HG03439 (cell line): ENCODE data around the gene IGSF10.

Source experiments
- ATAC-seq: cut with Tn5 transposase; IDR thresholded peaks from one replicate; pipeline ENCODE4 v1.9.1; 2021; ENCODE audit warnings: mild to moderate bottlenecking, moderate library complexity; ENCODE audit not compliant: unreplicated experiment

Gene IGSF10

DNA sequence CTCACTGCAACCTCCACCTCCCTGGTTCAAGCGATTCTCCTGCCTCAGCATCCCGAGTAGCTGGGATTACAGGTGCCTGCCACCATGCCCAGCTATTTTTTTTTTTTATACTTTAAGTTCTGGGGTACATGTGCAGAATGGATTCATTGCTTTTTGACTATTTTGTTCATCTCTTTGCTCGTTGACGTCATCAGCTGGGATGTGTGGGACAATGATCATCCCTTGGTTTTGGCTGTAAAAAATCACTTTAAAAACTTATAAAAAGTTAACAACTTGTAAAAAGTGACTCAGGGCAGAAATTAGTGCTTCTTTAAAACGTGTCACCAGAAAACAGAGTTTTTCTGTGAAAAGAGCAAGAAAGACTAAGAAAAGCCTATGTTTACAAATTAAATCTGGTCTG, 37.8 kb downstream of the IGSF10 start:
- ATAC-seq: no peak

DNA sequence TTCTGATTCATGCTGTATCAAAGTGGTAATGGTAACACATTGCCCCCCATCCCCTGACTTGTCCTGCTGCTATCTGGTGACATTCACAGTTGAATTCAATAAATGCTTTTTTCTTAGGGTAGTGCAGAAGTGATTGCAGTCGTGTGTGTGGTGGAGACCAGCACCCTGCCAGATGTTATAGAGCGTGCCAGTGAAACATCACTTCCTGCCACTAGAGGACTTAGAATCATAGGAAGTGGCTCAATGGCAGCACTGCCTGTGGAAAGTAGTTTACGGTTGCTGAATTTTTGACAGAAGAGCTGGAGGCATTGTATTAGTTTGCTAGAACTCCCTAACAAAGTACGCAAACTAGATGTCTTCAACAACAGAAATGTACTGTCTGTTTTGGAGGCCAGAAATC, 38.9 kb downstream of the IGSF10 start:
- ATAC-seq: no peak

DNA sequence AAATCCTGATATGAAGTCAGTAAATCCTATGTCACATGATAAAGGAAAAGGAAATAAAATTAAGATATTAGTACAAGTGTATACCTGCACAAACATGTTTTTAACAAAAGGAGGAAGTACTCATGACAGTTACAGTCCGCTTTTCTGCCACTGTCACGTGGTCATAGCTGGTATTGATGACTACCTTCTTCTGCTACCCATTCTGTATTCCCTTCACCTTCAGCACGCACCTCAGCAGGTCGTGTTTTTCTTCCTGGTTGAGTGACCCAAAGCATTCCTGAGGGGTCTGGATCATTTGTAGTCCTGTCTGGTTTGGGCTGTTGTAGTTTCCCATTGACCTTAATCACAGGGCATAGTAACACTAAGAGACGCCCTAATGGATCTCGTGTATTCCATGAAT, 41.1 kb downstream of the IGSF10 start:
- ATAC-seq: no peak

GRCh38 chr3:151415289-151415688, 45.6 kb downstream of the IGSF10 start:
- no peak for ATAC-seq

DNA sequence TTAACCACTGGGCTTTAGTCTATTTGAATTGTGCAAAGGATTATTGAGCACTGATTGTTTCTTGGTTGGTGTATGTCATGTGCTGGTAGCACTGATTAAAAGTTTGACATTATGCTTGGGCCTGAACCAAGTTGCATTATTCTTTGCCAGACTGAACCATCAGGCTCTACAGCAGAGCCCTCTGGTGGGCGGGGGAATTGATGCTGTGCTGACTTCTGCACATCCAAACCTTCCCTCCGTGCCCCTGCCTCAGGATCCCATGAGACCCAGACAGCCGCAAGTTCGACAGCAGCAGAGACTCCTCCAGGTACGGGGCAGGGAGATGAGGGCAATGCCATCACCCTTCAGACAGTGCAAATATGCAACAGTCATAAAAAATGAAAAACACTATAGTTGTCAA, 47.9 kb downstream of the IGSF10 start:
- no peak for ATAC-seq
